Measurements from ENCODE around the gene CBX3. TPM values are rescaled to one million over a fixed set of nuclear protein-coding genes. Genes with fewer than 3 reads are reported as not detected.
A peak's percentile ranks its signal among the peaks of the same experiment; 100 is the strongest.

The CBX3 gene
- total and polyA plus RNA-seq, 10 of the 15 experiments (the other 5 are each of a cell fraction or from before 2014, with no cell fraction given), result 153 to 307 (median 225) TPM

DNA sequence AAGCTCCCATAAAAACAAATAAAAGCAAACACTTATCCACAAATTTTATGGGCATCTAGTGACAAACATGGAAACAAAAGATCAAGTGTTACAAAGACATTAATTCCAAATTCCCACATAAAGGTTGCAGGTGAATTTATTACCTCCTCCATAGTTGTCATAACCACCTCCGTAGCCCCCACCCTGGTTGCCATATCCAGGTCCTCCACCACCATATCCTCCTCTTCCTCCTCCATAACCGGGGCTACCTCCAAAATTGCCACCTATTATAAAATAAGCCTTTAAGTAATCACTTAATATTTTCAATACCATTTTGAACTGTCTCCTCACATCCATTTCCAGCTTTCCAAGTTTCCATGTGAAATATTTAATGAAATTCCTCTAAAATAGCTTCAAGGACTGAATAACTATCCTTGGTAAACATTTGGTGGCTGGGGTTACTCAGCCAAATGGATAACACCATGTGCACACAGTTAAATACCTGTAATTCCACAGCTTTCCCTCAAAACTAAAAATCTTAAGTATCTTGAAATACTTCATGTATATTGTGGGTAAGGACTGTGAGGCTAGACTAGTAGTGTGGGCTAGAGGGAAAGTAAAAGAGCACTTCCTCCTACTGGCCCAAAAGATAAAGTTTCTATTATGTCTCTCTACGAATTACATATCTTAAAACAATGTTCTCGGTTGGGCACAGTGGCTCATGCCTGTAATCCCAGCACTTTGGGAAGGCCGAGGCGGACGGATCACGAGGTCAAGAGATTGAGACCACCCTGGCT, 7.9 kb upstream of the CBX3 start:
- BruUV-seq (replicated peaks), result no TSS peak
- Histone ChIP-seq H4K20me1 (ENCODE audit: control insufficient read depth, insufficient read depth) (peaks cover 8% of the 10 kb centered on the region), H3K9me3 (replicated peaks; ENCODE audit: control insufficient read depth, insufficient read depth, low read length) (no peaks in the 10 kb centered on the region), H3K4me2 (ENCODE audit: control insufficient read depth, insufficient read depth) (peak overlapping the region; percentile 61), H3K4me3 (peak overlapping the region; percentile 49; the same call in 1 of the 2 replicates), H3K27me3 (replicated peaks in 1 of 2; ENCODE audit: control insufficient read depth in 2 of 2, insufficient read depth in 2 of 2, low read length in 1 of 2) (no peaks in the 10 kb centered on the region), H2AFZ (ENCODE audit: control insufficient read depth, low read depth, low read length) (no peak overlapping the region), H3K36me3 (ENCODE audit: control insufficient read depth in 2 of 2, insufficient read depth in 2 of 2, low read length in 1 of 2) (peaks cover 10 to 60% of the 10 kb centered on the region in 2 experiments), H3K4me1 (ENCODE audit: control insufficient read depth, insufficient read depth, low read length) (peaks cover 27% of the 10 kb centered on the region), H3K9ac (ENCODE audit: control insufficient read depth, insufficient read depth, low read length) (no peak overlapping the region), H3K79me2 (ENCODE audit: control insufficient read depth, insufficient read depth, low read length) (peaks cover 84% of the 10 kb centered on the region), H3K27ac (ENCODE audit: control insufficient read depth, insufficient read depth) (no peak overlapping the region)
- ATAC-seq (peak; percentile 56), FAIRE-seq (no peak), DNase-seq (ENCODE audit: low read depth, low spot score) (no peak)
- POLR2A ChIA-PET, result interaction anchor here (0.7 to 12.7 kb wide), 8 partner anchors 9 to 105 kb away, joined by 3 to 206 read pairs (median 7); no protein-coding TSS in a partner anchor
- SMC1A ChIA-PET (ENCODE audit: uncharacterized antibody, unreplicated experiment), result interaction anchor here (1.0 to 11.0 kb wide), 12 partner anchors 8 to 297 kb away, joined by 3 to 198 read pairs (median 10); partner anchors contain the start of gene NFE2L3
- WGBS (ENCODE audit: insufficient coverage, insufficient replicate concordance, low lambda C conversion rate, missing lambda C conversion rate), result 51% methylated on average over 8 of the region's 8 CpGs
- in situ Hi-C loops (cut with MboI), result loop anchor here (5.0 to 10.0 kb wide), 2 partner anchors 101 to 171 kb away; no protein-coding TSS in a partner anchor
- CTCF ChIA-PET, result interaction anchor here (0.6 to 13.1 kb wide), 14 partner anchors 9 to 1095 kb away, joined by 3 to 203 read pairs (median 8); partner anchors contain the start of genes CBX3 and NFE2L3
- intact Hi-C loops (cut with micrococcal nuclease; ENCODE audit: unreplicated experiment), result loop anchor here (5.0 kb wide), 1 partner anchor 301 kb away; no protein-coding TSS in a partner anchor
- TF ChIP-seq NR2F1 (conservative IDR thresholded peaks at IDR 0.05), result no peak
- no peak for TF ChIP-seq CREM (IDR thresholded peaks at IDR 0.05; ENCODE audit: low read depth)
- no peak for TF ChIP-seq RAD21 (IDR thresholded peaks at IDR 0.05; ENCODE audit: insufficient read depth, low read depth, low read length)
- TF ChIP-seq MYB (IDR thresholded peaks at IDR 0.05; ENCODE audit: borderline replicate concordance, low read depth, low read length), result no peak
- no peak for TF ChIP-seq NR2C1 (IDR thresholded peaks at IDR 0.05)
- TF ChIP-seq EZH2 (IDR thresholded peaks at IDR 0.05; ENCODE audit: borderline replicate concordance, control insufficient read depth, low read depth, low read length), result no peak
- TF ChIP-seq, protein P1, sequence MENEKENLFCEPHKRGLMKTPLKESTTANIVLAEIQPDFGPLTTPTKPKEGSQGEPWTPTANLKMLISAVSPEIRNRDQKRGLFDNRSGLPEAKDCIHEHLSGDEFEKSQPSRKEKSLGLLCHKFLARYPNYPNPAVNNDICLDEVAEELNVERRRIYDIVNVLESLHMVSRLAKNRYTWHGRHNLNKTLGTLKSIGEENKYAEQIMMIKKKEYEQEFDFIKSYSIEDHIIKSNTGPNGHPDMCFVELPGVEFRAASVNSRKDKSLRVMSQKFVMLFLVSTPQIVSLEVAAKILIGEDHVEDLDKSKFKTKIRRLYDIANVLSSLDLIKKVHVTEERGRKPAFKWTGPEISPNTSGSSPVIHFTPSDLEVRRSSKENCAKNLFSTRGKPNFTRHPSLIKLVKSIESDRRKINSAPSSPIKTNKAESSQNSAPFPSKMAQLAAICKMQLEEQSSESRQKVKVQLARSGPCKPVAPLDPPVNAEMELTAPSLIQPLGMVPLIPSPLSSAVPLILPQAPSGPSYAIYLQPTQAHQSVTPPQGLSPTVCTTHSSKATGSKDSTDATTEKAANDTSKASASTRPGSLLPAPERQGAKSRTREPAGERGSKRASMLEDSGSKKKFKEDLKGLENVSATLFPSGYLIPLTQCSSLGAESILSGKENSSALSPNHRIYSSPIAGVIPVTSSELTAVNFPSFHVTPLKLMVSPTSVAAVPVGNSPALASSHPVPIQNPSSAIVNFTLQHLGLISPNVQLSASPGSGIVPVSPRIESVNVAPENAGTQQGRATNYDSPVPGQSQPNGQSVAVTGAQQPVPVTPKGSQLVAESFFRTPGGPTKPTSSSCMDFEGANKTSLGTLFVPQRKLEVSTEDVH (IDR thresholded peaks at IDR 0.05; ENCODE audit: low read depth, partially characterized antibody), result no peak
- TF ChIP-seq SPI1 (IDR thresholded peaks at IDR 0.05; ENCODE audit: borderline replicate concordance, insufficient read depth, low read depth, low read length), result peak; percentile 54; the same call in 1 of the 2 replicates
- no peak; the same call in 1 of the 2 replicates for TF ChIP-seq PML (IDR thresholded peaks at IDR 0.05; ENCODE audit: low read length)
- TF ChIP-seq RAD51 (IDR thresholded peaks at IDR 0.05), result no peak
- 0 out of 2 replicates have a peak, but pooled peaks have one; percentile 17 for TF ChIP-seq POLR2AphosphoS5 (IDR thresholded peaks at IDR 0.05; ENCODE audit: low read length)
- TF ChIP-seq CREB1 (IDR thresholded peaks at IDR 0.05; ENCODE audit: low read depth), result no peak
- RAD21 ChIA-PET (ENCODE audit: unreplicated experiment), result interaction anchor here (1.4 to 12.7 kb wide), 11 partner anchors 8 to 301 kb away, joined by 4 to 164 read pairs (median 13); partner anchors contain the start of genes CBX3 and NFE2L3

Measured in GM12878 (cell line).